ENCODE data around the gene C6orf47. TPM values are rescaled to one million over a fixed set of nuclear protein-coding genes. Genes with fewer than 3 reads are reported as not detected.

Gene C6orf47
- total and polyA plus RNA-seq, 2 of the 13 experiments (the other 11 are each of a cell fraction or from before 2014, with no cell fraction given): 1.7 to 18.1 TPM

- TF ChIP-seq KIAA2018 (CRISPR knock-in tag; IDR thresholded peaks at IDR 0.05; ENCODE audit: borderline replicate concordance) (peak; percentile 74; the same call in 1 of the 2 replicates), GRHL1 (CRISPR knock-in tag; conservative IDR thresholded peaks at IDR 0.05) (no peak), ZNF850 (CRISPR knock-in tag; conservative IDR thresholded peaks at IDR 0.05) (no peak), ZNF569 (CRISPR knock-in tag; IDR thresholded peaks at IDR 0.05; ENCODE audit: borderline replicate concordance) (peak; percentile 94; the same call in 1 of the 2 replicates), ZNF772 (CRISPR knock-in tag; IDR thresholded peaks at IDR 0.05) (peak; percentile 60; the same call in 1 of the 2 replicates), RAD51 (IDR thresholded peaks at IDR 0.05; ENCODE audit: borderline replicate concordance) (no peak), TOE1 (CRISPR knock-in tag; IDR thresholded peaks at IDR 0.05) (peak; percentile 73; the same call in 1 of the 2 replicates), MIXL1 (CRISPR knock-in tag; IDR thresholded peaks at IDR 0.05) (peak; percentile 75; the same call in 1 of the 2 replicates), ZFP41 (CRISPR knock-in tag; IDR thresholded peaks at IDR 0.05; ENCODE audit: borderline replicate concordance) (peak; percentile 45; the same call in 1 of the 2 replicates), RARA (CRISPR knock-in tag; IDR thresholded peaks at IDR 0.05) (no peak), SRY (CRISPR knock-in tag; IDR thresholded peaks at IDR 0.05) (no peak), FOXK1 (CRISPR knock-in tag; IDR thresholded peaks at IDR 0.05; ENCODE audit: borderline replicate concordance, low read depth) (peak; percentile 88; the same call in 1 of the 2 replicates), ZNF746 (CRISPR knock-in tag; IDR thresholded peaks at IDR 0.05) (no peak), FOXO4 (CRISPR knock-in tag; conservative IDR thresholded peaks at IDR 0.05) (0 out of 2 replicates have a peak, but pooled peaks have one; percentile 14), ZNF713 (CRISPR knock-in tag; IDR thresholded peaks at IDR 0.05) (0 out of 2 replicates have a peak, but pooled peaks have one; percentile 83), ZFX (CRISPR knock-in tag; IDR thresholded peaks at IDR 0.05; ENCODE audit: low read depth) (no peak; the same call in 1 of the 2 replicates), KDM6A (CRISPR knock-in tag; IDR thresholded peaks at IDR 0.05; ENCODE audit: low read depth) (0 out of 2 replicates have a peak, but pooled peaks have one; percentile 8), ZNF883 (CRISPR knock-in tag; IDR thresholded peaks at IDR 0.05; ENCODE audit: not compliant biosample characterization) (peak; percentile 52), HNRNPL (IDR thresholded peaks at IDR 0.05; ENCODE audit: low read depth, low read length) (no peak)
These were observed 4.4 kb upstream of the C6orf47 start, which contains the start of gene GPANK1 (continued) for GRCh38 chr6:31664790-31665500.

All from HepG2 (cell line).